ENCODE measurements around the gene DICER1.

DNA sequence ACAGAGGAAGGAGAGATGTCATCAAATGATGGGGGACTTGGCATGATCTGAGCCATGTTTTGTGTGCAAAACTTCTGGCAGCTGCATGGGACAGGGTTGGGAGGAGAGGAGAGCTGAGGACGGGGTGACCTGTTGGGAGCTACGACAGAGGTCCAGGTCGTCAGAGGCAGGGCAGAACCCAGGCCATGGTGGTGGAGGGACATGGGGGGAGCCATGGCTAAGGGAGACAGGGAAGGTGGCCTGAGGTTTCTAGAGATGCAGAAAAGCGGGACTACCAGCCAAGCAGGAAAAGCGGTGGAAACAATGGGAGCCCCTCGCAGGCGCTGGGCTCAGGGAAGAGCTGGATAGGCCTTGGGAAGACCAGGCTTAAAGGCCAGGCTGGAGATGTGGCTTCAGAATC lies 88.3 kb downstream of the DICER1 start:
- TF ChIP-seq, protein P1, sequence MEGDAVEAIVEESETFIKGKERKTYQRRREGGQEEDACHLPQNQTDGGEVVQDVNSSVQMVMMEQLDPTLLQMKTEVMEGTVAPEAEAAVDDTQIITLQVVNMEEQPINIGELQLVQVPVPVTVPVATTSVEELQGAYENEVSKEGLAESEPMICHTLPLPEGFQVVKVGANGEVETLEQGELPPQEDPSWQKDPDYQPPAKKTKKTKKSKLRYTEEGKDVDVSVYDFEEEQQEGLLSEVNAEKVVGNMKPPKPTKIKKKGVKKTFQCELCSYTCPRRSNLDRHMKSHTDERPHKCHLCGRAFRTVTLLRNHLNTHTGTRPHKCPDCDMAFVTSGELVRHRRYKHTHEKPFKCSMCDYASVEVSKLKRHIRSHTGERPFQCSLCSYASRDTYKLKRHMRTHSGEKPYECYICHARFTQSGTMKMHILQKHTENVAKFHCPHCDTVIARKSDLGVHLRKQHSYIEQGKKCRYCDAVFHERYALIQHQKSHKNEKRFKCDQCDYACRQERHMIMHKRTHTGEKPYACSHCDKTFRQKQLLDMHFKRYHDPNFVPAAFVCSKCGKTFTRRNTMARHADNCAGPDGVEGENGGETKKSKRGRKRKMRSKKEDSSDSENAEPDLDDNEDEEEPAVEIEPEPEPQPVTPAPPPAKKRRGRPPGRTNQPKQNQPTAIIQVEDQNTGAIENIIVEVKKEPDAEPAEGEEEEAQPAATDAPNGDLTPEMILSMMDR (IDR thresholded peaks at IDR 0.05) = no peak
- TF ChIP-seq, protein P2, sequence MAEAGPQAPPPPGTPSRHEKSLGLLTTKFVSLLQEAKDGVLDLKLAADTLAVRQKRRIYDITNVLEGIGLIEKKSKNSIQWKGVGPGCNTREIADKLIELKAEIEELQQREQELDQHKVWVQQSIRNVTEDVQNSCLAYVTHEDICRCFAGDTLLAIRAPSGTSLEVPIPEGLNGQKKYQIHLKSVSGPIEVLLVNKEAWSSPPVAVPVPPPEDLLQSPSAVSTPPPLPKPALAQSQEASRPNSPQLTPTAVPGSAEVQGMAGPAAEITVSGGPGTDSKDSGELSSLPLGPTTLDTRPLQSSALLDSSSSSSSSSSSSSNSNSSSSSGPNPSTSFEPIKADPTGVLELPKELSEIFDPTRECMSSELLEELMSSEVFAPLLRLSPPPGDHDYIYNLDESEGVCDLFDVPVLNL (CRISPR knock-in tag; IDR thresholded peaks at IDR 0.05; ENCODE audit: borderline replicate concordance, low read depth) = no peak
- no peak for TF ChIP-seq ZNF671 (CRISPR knock-in tag; IDR thresholded peaks at IDR 0.05)
- TF ChIP-seq, protein P3, sequence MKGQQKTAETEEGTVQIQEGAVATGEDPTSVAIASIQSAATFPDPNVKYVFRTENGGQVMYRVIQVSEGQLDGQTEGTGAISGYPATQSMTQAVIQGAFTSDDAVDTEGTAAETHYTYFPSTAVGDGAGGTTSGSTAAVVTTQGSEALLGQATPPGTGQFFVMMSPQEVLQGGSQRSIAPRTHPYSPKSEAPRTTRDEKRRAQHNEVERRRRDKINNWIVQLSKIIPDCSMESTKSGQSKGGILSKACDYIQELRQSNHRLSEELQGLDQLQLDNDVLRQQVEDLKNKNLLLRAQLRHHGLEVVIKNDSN (CRISPR knock-in tag; IDR thresholded peaks at IDR 0.05) = no peak
- TF ChIP-seq SP1 (CRISPR knock-in tag; conservative IDR thresholded peaks at IDR 0.05) = no peak
- TF ChIP-seq, protein P4, sequence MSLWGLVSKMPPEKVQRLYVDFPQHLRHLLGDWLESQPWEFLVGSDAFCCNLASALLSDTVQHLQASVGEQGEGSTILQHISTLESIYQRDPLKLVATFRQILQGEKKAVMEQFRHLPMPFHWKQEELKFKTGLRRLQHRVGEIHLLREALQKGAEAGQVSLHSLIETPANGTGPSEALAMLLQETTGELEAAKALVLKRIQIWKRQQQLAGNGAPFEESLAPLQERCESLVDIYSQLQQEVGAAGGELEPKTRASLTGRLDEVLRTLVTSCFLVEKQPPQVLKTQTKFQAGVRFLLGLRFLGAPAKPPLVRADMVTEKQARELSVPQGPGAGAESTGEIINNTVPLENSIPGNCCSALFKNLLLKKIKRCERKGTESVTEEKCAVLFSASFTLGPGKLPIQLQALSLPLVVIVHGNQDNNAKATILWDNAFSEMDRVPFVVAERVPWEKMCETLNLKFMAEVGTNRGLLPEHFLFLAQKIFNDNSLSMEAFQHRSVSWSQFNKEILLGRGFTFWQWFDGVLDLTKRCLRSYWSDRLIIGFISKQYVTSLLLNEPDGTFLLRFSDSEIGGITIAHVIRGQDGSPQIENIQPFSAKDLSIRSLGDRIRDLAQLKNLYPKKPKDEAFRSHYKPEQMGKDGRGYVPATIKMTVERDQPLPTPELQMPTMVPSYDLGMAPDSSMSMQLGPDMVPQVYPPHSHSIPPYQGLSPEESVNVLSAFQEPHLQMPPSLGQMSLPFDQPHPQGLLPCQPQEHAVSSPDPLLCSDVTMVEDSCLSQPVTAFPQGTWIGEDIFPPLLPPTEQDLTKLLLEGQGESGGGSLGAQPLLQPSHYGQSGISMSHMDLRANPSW (CRISPR knock-in tag; conservative IDR thresholded peaks at IDR 0.05; ENCODE audit: low read depth) = no peak
